ENCODE results near the gene TNC. TPM values are rescaled to one million over a fixed set of nuclear protein-coding genes. Genes with fewer than 3 reads are reported as not detected.
A peak's percentile ranks its signal among the peaks of the same experiment; 100 is the strongest.

TNC gene
- total and polyA plus RNA-seq, 8 donors = 0.31 to 12.5 (median 1.4) TPM

DNA sequence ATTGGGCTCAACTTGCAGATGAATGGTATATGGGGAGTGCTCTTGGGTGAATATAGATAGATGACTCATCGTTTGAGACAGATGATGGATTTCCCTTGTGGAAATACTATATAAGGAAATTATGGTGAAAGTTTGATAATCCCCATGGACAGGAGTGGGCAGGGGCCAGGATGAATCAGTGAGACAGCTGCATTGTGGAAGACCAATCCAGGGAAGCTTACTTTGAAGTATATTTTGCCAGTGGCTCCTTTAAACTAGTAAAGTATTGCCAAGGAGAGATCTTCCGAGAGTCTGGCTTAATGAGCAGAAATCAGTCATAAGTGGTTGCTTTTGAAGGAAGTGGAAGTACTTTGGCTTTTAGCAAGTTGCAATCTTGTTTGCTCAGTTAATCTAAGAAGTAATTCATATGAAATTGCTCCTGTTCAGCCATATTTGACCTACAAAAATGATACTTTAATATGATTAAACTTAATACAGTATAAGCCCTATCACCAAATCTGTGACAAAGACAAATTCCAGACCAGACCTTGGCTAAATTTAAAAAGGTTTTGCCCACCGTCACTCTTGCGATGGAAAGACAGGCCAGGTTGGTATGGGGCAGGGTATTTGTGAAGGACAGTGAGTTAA, 9.3 kb upstream of the TNC start:
- WGBS, 2 donors = 49 to 53% methylated on average over 4 of the region's 4 CpGs
- Histone ChIP-seq H3K4me1 (no peaks in the 10 kb centered on the region), H3K4me3 (no peak overlapping the region), H3K27ac (no peak overlapping the region), H3K27me3 (no peaks in the 10 kb centered on the region), H3K36me3 (no peaks in the 10 kb centered on the region), H3K9me3 (no peaks in the 10 kb centered on the region)
- no peak for DNase-seq
- intact Hi-C loops (cut with DNase I) = no loop called here
- no peak for ATAC-seq
- TF ChIP-seq, protein P1, sequence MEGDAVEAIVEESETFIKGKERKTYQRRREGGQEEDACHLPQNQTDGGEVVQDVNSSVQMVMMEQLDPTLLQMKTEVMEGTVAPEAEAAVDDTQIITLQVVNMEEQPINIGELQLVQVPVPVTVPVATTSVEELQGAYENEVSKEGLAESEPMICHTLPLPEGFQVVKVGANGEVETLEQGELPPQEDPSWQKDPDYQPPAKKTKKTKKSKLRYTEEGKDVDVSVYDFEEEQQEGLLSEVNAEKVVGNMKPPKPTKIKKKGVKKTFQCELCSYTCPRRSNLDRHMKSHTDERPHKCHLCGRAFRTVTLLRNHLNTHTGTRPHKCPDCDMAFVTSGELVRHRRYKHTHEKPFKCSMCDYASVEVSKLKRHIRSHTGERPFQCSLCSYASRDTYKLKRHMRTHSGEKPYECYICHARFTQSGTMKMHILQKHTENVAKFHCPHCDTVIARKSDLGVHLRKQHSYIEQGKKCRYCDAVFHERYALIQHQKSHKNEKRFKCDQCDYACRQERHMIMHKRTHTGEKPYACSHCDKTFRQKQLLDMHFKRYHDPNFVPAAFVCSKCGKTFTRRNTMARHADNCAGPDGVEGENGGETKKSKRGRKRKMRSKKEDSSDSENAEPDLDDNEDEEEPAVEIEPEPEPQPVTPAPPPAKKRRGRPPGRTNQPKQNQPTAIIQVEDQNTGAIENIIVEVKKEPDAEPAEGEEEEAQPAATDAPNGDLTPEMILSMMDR (IDR thresholded peaks at IDR 0.05) = no peak
- FAIRE-seq = no peak

DNA sequence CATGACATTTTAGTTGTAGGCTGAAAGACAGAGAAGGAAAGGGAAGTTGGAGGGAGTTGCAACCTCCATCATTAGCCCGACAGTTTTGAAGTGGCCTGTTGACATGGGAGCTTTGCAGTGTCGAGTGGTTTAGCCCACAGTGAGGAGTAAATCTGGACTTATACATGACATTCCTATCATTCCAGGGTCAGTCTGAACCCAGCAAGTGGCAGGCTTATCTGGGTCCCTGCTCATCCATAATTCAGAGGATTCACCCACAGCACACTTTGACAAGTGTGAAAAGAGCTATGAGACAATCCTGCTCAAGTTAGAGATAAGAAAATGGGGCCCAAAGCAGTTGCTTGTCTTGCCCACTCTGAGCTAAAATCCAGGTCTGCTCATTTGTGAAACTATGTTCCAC, 8.4 kb upstream of the TNC start:
- Histone ChIP-seq H3K36me3 (no peaks in the 10 kb centered on the region), H3K9me3 (no peaks in the 10 kb centered on the region), H3K4me3 (no peak overlapping the region), H3K27ac (no peak overlapping the region), H3K27me3 (no peaks in the 10 kb centered on the region), H3K4me1 (no peaks in the 10 kb centered on the region)
- DNase-seq (no peak), FAIRE-seq (no peak), ATAC-seq (no peak)
- intact Hi-C loops (cut with DNase I) = no loop called here
- 33 to 44% methylated on average over 2 of the region's 2 CpGs for WGBS, 2 donors
- TF ChIP-seq, protein P1 (IDR thresholded peaks at IDR 0.05) = no peak

DNA sequence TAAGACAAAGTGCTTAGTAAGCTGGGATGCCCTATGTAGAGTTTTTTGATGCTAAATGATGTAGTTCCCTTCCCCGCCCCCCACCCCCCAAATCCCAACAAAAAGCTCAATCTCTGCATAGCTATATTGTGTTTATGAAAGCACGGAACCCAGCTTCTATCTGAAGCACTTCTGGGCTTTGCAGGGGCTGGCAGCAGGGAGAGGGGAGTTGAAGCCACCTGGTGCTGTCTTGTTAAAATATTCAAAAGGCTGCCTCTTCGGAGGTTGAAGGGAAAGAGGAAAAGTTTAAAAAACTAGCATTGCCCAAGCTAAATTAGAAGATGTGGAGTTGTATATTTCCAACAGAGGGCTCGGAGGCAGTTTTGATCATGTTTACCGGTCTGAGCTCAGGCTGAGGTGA, 5.0 kb upstream of the TNC start:
- no peak overlapping the region for H3K27ac ChIP-seq
- H3K4me1 ChIP-seq = peaks cover 0 to 6% (median 0%) of the 10 kb centered on the region in 3 donors
- intact Hi-C loops (cut with DNase I) = no loop called here
- TF ChIP-seq, protein P1 (IDR thresholded peaks at IDR 0.05) = no peak
- ATAC-seq (no peak), FAIRE-seq (no peak), DNase-seq (no peak)
- no peaks in the 10 kb centered on the region for H3K27me3 ChIP-seq
- no peaks in the 10 kb centered on the region for H3K36me3 ChIP-seq
- no peak overlapping the region for H3K4me3 ChIP-seq
- no peaks in the 10 kb centered on the region for H3K9me3 ChIP-seq
- WGBS, 2 donors = 39 to 48% methylated on average over 5 of the region's 5 CpGs

DNA sequence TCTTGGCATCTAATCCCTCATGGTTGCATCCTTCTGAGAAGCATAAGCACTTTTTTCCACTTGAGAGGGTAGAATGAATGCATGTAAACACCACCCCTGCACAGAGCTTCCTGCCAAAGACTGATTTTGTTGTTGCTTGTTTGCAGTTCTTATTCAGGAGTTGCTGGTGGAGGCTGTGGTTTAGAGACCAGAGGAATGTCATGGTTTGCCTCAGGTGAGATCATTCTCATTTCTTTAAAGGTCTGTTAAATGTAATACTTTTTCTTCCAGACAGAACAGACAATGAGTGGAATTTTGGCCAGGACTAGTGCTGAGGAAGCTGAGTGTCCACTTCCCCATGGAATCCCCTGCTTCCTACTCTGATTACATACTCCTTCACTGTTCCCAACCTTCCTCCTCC, 3.2 kb upstream of the TNC start:
- H3K27ac ChIP-seq = no peak overlapping the region
- ATAC-seq = no peak
- intact Hi-C loops (cut with DNase I) = no loop called here

DNA sequence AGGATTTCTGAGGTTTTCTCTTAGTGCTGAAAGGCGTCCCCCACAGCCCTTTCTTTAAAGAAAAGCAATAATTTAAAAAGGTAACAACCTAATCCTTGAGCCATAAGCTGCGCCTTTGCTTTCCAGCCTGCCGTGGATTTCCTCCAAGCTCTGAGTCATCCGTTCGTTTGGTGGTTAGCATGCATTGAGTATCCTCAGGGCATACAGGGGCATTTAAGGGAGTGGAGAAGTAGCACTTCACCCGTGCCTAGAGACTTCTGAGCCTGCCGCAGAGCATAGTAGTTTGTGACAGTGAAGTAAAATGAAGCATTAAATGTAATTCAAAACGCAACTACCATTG, 892 bp upstream of the TNC start:
- DNase-seq = peak in 4 of 6 donors; percentile 24 to 55 (median 41)
- Histone ChIP-seq H3K4me3 (peak overlapping the region in 1 of 4 donors; percentile 29), H3K27ac (no peak overlapping the region), H3K36me3 (no peaks in the 10 kb centered on the region), H3K27me3 (peaks cover 0 to 18% (median 0%) of the 10 kb centered on the region in 4 donors), H3K9me3 (no peaks in the 10 kb centered on the region), H3K4me1 (peaks cover 0 to 10% (median 0%) of the 10 kb centered on the region in 3 donors)
- intact Hi-C loops (cut with DNase I) = no loop called here
- FAIRE-seq = peak; percentile 43
- TF ChIP-seq, protein P1 (IDR thresholded peaks at IDR 0.05) = no peak
- WGBS, 2 donors = 9% methylated on average over 8 of the region's 8 CpGs
- ATAC-seq = peak; percentile 68 to 88 (median 78)

More for the DNA sequence above, 3.2 kb upstream of the TNC start:
- peaks cover 0 to 4% (median 0%) of the 10 kb centered on the region in 4 donors for H3K27me3 ChIP-seq
- TF ChIP-seq, protein P1 (IDR thresholded peaks at IDR 0.05) = no peak
- no peaks in the 10 kb centered on the region for H3K36me3 ChIP-seq
- H3K9me3 ChIP-seq = no peaks in the 10 kb centered on the region
- FAIRE-seq (no peak), DNase-seq (no peak)
- H3K4me3 ChIP-seq = no peak overlapping the region
- H3K4me1 ChIP-seq = peaks cover 0 to 10% (median 0%) of the 10 kb centered on the region in 3 donors

Measured in pancreas (tissue), 10 donors.